WTC11 (cell line): ENCODE data around the gene DTNB.

Experiments
- FOXJ3 ChIP-seq: sonication (generic); formaldehyde crosslinking; IDR thresholded peaks from 2 replicates; pipeline ENCODE4 v1.9.0; 2021; ENCODE audit warnings: missing genetic modification reagents, mild to moderate bottlenecking, borderline replicate concordance
- GTF2I ChIP-seq: fragments of 250-450 bp; sonication (Bioruptor Pico); conservative IDR thresholded peaks from 2 replicates; pipeline ENCODE4 v1.4.0; 2021; ENCODE audit warnings: mild to moderate bottlenecking
- SMAD3 ChIP-seq: sonication (generic); formaldehyde crosslinking; IDR thresholded peaks from 2 replicates; pipeline ENCODE4 v1.8.0; 2022; ENCODE audit warnings: missing genetic modification reagents, mild to moderate bottlenecking, borderline replicate concordance
- TCF7 ChIP-seq: sonication (generic); formaldehyde crosslinking; IDR thresholded peaks from 2 replicates; pipeline ENCODE4 v1.8.0; 2022; ENCODE audit warnings: mild to moderate bottlenecking, low read depth, missing genetic modification reagents, moderate library complexity
- ZNF121 ChIP-seq: sonication (generic); formaldehyde crosslinking; IDR thresholded peaks from 2 replicates; pipeline ENCODE4 v1.8.0; 2023; ENCODE audit warnings: missing genetic modification reagents
- ZNF232 ChIP-seq: sonication (generic); formaldehyde crosslinking; IDR thresholded peaks from 2 replicates; pipeline ENCODE4 v1.8.0; 2022; ENCODE audit warnings: mild to moderate bottlenecking, missing genetic modification reagents
- TF ChIP-seq, protein P1 (sequence below): fragments of 200-600 bp; IDR thresholded peaks from 2 replicates; pipeline ENCODE4 v1.8.0; 2022; ENCODE audit warnings: antibody characterized with exemption
- TF ChIP-seq, protein P2 (sequence below): sonication (generic); formaldehyde crosslinking; IDR thresholded peaks from 2 replicates; pipeline ENCODE4 v1.8.1; 2022; ENCODE audit warnings: low read depth, missing genetic modification reagents, borderline replicate concordance
- TF ChIP-seq, protein P3 (sequence below): sonication (generic); formaldehyde crosslinking; conservative IDR thresholded peaks from 2 replicates; pipeline ENCODE4 v1.8.1; 2023; ENCODE audit warnings: mild to moderate bottlenecking, low read depth, missing genetic modification reagents, moderate library complexity

DNA sequence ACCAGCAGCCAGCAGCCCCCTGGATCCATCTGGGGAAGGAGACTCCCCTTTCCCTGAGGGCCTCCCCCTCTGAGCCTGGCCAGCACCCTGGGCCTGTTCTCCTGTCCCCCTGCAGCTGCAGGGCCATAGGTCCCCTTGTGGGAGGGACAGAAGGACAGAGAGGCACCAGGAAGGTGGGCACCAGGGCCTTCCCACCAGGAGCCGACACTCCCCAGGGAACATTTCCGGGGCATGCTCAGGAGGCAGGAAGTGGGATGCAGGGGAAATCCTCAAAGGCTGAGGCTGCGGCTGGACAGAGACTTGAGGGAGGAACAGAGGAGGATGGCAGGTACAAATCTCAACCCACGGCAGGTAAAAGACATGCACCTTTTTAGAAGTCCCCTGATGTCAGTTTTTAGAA, 317.3 kb downstream of the DTNB start:
- TF ChIP-seq ZNF232 (CRISPR knock-in tag) = no peak
- TF ChIP-seq SMAD3 (CRISPR knock-in tag) = no peak
- TF ChIP-seq, protein P1, sequence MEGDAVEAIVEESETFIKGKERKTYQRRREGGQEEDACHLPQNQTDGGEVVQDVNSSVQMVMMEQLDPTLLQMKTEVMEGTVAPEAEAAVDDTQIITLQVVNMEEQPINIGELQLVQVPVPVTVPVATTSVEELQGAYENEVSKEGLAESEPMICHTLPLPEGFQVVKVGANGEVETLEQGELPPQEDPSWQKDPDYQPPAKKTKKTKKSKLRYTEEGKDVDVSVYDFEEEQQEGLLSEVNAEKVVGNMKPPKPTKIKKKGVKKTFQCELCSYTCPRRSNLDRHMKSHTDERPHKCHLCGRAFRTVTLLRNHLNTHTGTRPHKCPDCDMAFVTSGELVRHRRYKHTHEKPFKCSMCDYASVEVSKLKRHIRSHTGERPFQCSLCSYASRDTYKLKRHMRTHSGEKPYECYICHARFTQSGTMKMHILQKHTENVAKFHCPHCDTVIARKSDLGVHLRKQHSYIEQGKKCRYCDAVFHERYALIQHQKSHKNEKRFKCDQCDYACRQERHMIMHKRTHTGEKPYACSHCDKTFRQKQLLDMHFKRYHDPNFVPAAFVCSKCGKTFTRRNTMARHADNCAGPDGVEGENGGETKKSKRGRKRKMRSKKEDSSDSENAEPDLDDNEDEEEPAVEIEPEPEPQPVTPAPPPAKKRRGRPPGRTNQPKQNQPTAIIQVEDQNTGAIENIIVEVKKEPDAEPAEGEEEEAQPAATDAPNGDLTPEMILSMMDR = no peak
- no peak for TF ChIP-seq GTF2I
- TF ChIP-seq, protein P2, sequence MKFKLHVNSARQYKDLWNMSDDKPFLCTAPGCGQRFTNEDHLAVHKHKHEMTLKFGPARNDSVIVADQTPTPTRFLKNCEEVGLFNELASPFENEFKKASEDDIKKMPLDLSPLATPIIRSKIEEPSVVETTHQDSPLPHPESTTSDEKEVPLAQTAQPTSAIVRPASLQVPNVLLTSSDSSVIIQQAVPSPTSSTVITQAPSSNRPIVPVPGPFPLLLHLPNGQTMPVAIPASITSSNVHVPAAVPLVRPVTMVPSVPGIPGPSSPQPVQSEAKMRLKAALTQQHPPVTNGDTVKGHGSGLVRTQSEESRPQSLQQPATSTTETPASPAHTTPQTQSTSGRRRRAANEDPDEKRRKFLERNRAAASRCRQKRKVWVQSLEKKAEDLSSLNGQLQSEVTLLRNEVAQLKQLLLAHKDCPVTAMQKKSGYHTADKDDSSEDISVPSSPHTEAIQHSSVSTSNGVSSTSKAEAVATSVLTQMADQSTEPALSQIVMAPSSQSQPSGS (CRISPR knock-in tag) = no peak
- TF ChIP-seq, protein P3, sequence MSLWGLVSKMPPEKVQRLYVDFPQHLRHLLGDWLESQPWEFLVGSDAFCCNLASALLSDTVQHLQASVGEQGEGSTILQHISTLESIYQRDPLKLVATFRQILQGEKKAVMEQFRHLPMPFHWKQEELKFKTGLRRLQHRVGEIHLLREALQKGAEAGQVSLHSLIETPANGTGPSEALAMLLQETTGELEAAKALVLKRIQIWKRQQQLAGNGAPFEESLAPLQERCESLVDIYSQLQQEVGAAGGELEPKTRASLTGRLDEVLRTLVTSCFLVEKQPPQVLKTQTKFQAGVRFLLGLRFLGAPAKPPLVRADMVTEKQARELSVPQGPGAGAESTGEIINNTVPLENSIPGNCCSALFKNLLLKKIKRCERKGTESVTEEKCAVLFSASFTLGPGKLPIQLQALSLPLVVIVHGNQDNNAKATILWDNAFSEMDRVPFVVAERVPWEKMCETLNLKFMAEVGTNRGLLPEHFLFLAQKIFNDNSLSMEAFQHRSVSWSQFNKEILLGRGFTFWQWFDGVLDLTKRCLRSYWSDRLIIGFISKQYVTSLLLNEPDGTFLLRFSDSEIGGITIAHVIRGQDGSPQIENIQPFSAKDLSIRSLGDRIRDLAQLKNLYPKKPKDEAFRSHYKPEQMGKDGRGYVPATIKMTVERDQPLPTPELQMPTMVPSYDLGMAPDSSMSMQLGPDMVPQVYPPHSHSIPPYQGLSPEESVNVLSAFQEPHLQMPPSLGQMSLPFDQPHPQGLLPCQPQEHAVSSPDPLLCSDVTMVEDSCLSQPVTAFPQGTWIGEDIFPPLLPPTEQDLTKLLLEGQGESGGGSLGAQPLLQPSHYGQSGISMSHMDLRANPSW (CRISPR knock-in tag) = no peak
- no peak for TF ChIP-seq ZNF121 (CRISPR knock-in tag)
- TF ChIP-seq TCF7 (CRISPR knock-in tag) = no peak
- no peak for TF ChIP-seq FOXJ3 (CRISPR knock-in tag)
